ENCODE results near the gene CFAP61.

- TF ChIP-seq CTCF (IDR thresholded peaks at IDR 0.05) (no peak), POLR2A (IDR thresholded peaks at IDR 0.05) (no peak)
Measured at GRCh38 chr20:20406306-20406705, 354.0 kb downstream of the CFAP61 start.
